Neural cell (in vitro differentiated cells): Measurements from ENCODE around the gene CDH4.

ENCODE experiments used
- EZH2 ChIP-seq: fragments of 200-600, 300-800 bp; shearing (Covaris generic), sonication (generic); IDR thresholded peaks from 2 replicates; pipeline ENCODE4 v1.6.1; 2014; ENCODE audit warnings: antibody characterized with exemption, low read length, borderline replicate concordance, mild to moderate bottlenecking; ENCODE audit not compliant: insufficient read depth, poor library complexity, severe bottlenecking
- POLR2AphosphoS5 ChIP-seq: IDR thresholded peaks from 2 replicates; pipeline ENCODE4 v1.6.1; 2012
- TF ChIP-seq, protein P1 (sequence below): fragments of 450-650 bp; IDR thresholded peaks from 2 replicates; pipeline ENCODE4 v1.5.1; 2014; ENCODE audit warnings: antibody characterized with exemption, mild to moderate bottlenecking, moderate library complexity; ENCODE audit not compliant: poor library complexity, severe bottlenecking

DNA sequence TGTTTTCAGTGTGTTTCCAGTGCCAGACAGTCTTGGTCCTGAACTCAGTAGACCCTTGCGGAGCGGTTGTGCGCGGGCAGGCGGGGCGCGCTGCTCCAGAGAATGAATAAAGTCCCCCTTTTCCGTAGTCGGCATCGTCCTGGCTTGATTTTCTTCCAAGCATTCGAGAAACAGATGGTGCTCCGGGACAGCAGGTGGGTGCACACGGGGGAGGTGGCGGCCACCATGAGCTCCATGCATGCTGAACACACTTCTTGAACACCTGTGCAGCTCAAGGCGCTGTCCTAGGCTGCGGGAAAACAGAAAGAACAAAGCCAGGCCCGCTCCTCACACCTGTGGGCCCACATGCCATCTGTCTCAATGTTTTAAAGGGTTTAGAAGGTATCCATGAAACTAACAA, 688.4 kb downstream of the CDH4 start:
- TF ChIP-seq POLR2AphosphoS5 (no peak), EZH2 (no peak)
- TF ChIP-seq, protein P1, sequence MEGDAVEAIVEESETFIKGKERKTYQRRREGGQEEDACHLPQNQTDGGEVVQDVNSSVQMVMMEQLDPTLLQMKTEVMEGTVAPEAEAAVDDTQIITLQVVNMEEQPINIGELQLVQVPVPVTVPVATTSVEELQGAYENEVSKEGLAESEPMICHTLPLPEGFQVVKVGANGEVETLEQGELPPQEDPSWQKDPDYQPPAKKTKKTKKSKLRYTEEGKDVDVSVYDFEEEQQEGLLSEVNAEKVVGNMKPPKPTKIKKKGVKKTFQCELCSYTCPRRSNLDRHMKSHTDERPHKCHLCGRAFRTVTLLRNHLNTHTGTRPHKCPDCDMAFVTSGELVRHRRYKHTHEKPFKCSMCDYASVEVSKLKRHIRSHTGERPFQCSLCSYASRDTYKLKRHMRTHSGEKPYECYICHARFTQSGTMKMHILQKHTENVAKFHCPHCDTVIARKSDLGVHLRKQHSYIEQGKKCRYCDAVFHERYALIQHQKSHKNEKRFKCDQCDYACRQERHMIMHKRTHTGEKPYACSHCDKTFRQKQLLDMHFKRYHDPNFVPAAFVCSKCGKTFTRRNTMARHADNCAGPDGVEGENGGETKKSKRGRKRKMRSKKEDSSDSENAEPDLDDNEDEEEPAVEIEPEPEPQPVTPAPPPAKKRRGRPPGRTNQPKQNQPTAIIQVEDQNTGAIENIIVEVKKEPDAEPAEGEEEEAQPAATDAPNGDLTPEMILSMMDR: no peak
